SK-N-SH (cell line): Measurements from ENCODE around the gene SLC2A5. TPM values are rescaled to one million over a fixed set of nuclear protein-coding genes. Genes with fewer than 3 reads are reported as not detected.

ENCODE experiments used
- CTCF ChIA-PET: fragments of 300-600, 350-600 bp; formaldehyde crosslinking; extraction: SDS; loops from one replicate; lab custom pipeline; 2021; lab: Yijun Ruan, JAX
- POLR2A ChIA-PET: fragments of 350-600 bp; sonication (Branson Sonifier 250); formaldehyde crosslinking; extraction: SDS; loops from one replicate; lab custom pipeline; 2020; ENCODE audit warnings: antibody characterized with exemption, inconsistent platforms; lab: Yijun Ruan, JAX
- DNase-seq: peaks from one replicate; pipeline ENCODE4 v3.0.0; 2012
- H2AFZ ChIP-seq: fragments of 200-600 bp; sonication (generic); 2 replicates; pipeline ENCODE4 v1.8.1; 2016; ENCODE audit warnings: antibody characterized with exemption, mild to moderate bottlenecking, low read depth
- H3F3A ChIP-seq: fragments of 200-600 bp; sonication (generic); replicated peaks from 2 replicates; pipeline ENCODE3; 2016; ENCODE audit warnings: antibody characterized with exemption, mild to moderate bottlenecking; ENCODE audit not compliant: insufficient read depth
- H3K27ac ChIP-seq, 2 experiments: fragments of 200-500 bp in 1 of 2; fragments of 200-600 bp in 1 of 2; sonication (Bioruptor generic) in 1 of 2; sonication (generic), shearing (Covaris generic) in 1 of 2; 2 replicates each; pipeline versions ENCODE4 v1.5.1 to v1.6.1; 2014 to 2016; ENCODE audit warnings: low read depth in 2 of 2, inconsistent platforms in 1 of 2, low read length in 1 of 2, mild to moderate bottlenecking in 1 of 2, mixed read lengths in 1 of 2
- H3K27me3 ChIP-seq: fragments of 200-600 bp; sonication (generic), shearing (Covaris generic); 2 replicates; pipeline ENCODE4 v1.6.1; 2016; ENCODE audit warnings: mixed run types; ENCODE audit not compliant: insufficient read depth
- H3K36me3 ChIP-seq, 2 experiments: fragments of 200-500 bp in 1 of 2; fragments of 200-600 bp in 1 of 2; sonication (Bioruptor generic) in 1 of 2; sonication (generic) in 1 of 2; replicated peaks in 1 of 2; 2 replicates each; pipeline versions ENCODE3 to v1.5.1; 2014 to 2016; ENCODE audit warnings: low read length in 1 of 2, mild to moderate bottlenecking in 1 of 2; ENCODE audit not compliant: insufficient read depth in 2 of 2, control insufficient read depth in 1 of 2
- H3K4me1 ChIP-seq, 2 experiments: fragments of 200-500 bp in 1 of 2; fragments of 200-600 bp in 1 of 2; sonication (Bioruptor generic) in 1 of 2; sonication (generic), shearing (Covaris generic) in 1 of 2; 2 replicates each; pipeline versions ENCODE4 v1.5.1 to v1.6.1; 2014 to 2016; ENCODE audit warnings: low read depth in 1 of 2, low read length in 1 of 2, mixed run types in 1 of 2; ENCODE audit not compliant: insufficient read depth in 2 of 2, control insufficient read depth in 1 of 2
- H3K4me2 ChIP-seq: fragments of 200-600 bp; sonication (generic), shearing (Covaris generic); 2 replicates; pipeline ENCODE4 v1.6.1; 2017; ENCODE audit warnings: mixed run types
- H3K4me3 ChIP-seq, 2 experiments: fragments of 200-500 bp in 1 of 2; fragments of 200-600 bp in 1 of 2; sonication (Bioruptor generic) in 1 of 2; sonication (generic), shearing (Covaris generic) in 1 of 2; 2 replicates each; pipeline versions ENCODE4 v1.5.1 to v1.8.1; 2014 to 2016; ENCODE audit warnings: low read depth in 2 of 2, inconsistent platforms in 1 of 2, low read length in 1 of 2, mild to moderate bottlenecking in 1 of 2, mixed read lengths in 1 of 2, moderate library complexity in 1 of 2
- H3K79me2 ChIP-seq: fragments of 200-600 bp; sonication (generic); 2 replicates; pipeline ENCODE4 v1.8.1; 2017; ENCODE audit warnings: mild to moderate bottlenecking; ENCODE audit not compliant: insufficient read depth
- H3K9ac ChIP-seq: fragments of 200-600 bp; sonication (generic); 2 replicates; pipeline ENCODE4 v1.6.1; 2017; ENCODE audit warnings: mixed run types
- H3K9me2 ChIP-seq: fragments of 200-600 bp; sonication (generic); 2 replicates; pipeline ENCODE4 v1.6.1; 2017; ENCODE audit warnings: mixed run types
- H3K9me3 ChIP-seq: fragments of 200-600 bp; sonication (generic); 2 replicates; pipeline ENCODE4 v1.6.1; 2017; ENCODE audit warnings: mixed run types, mild to moderate bottlenecking, moderate library complexity
- H4K20me1 ChIP-seq: fragments of 200-600 bp; sonication (generic); 2 replicates; pipeline ENCODE4 v1.6.1; 2017; ENCODE audit warnings: mild to moderate bottlenecking, mixed run types; ENCODE audit not compliant: insufficient read depth
- GABPA ChIP-seq: IDR thresholded peaks from 2 replicates; pipeline ENCODE4 v1.4.0; 2012; ENCODE audit warnings: low read depth, mild to moderate bottlenecking
- GATA2 ChIP-seq: sonication (generic); formaldehyde crosslinking; IDR thresholded peaks from 2 replicates; pipeline ENCODE4 v1.5.0; 2020; ENCODE audit warnings: mild to moderate bottlenecking, missing genetic modification reagents
- NFIC ChIP-seq: IDR thresholded peaks from 2 replicates; pipeline ENCODE4 v1.4.0; 2012; ENCODE audit warnings: borderline replicate concordance
- SMC3 ChIP-seq: IDR thresholded peaks from 2 replicates; pipeline ENCODE4 v1.6.1; 2012; ENCODE audit warnings: low read depth, low read length, improper control_type of control experiment
- TEAD4 ChIP-seq: IDR thresholded peaks from 2 replicates; pipeline ENCODE4 v1.4.0; 2012; ENCODE audit warnings: mild to moderate bottlenecking, borderline replicate concordance; ENCODE audit not compliant: insufficient read depth
- WGBS: methylation state at CpG from one replicate; pipeline ENCODE4 v1.1.6; 2017; ENCODE audit warnings: low lambda C conversion rate; 5-methylcytosine and 5-hydroxymethylcytosine counted together
- polyA plus RNA-seq, 3 experiments: library from polyadenylated mRNA; depleted of rRNA; stranded (reverse); fragments of >200 nt; gene quantifications; 2 replicates each; pipeline ENCODE4 v1.2.3, GENCODE V29; 2012
- TF ChIP-seq, protein P1 (sequence below): fragments of 200-600 bp; sonication (generic); IDR thresholded peaks from 2 replicates; pipeline ENCODE4 v1.6.1; 2017; ENCODE audit warnings: antibody characterized with exemption, mild to moderate bottlenecking, moderate library complexity
- TF ChIP-seq, protein P2 (sequence below): fragments of 150-350 bp; IDR thresholded peaks from 2 replicates; pipeline ENCODE4 v1.6.1; 2017; ENCODE audit warnings: antibody characterized with exemption, low read length, low read depth, borderline replicate concordance
- TF ChIP-seq, protein P3 (sequence below): IDR thresholded peaks from 2 replicates; pipeline ENCODE4 v1.6.1; 2012; ENCODE audit warnings: mild to moderate bottlenecking, low read depth, low read length, moderate library complexity
- TF ChIP-seq, protein P4 (sequence below): fragments of 150-350 bp; IDR thresholded peaks from 2 replicates; pipeline ENCODE4 v1.6.1; 2016; ENCODE audit warnings: mild to moderate bottlenecking, low read depth, low read length

The SLC2A5 gene
- polyA plus RNA-seq, 1 of the 3 experiments (the other 2 are of a cell fraction), result 0.02 TPM

DNA sequence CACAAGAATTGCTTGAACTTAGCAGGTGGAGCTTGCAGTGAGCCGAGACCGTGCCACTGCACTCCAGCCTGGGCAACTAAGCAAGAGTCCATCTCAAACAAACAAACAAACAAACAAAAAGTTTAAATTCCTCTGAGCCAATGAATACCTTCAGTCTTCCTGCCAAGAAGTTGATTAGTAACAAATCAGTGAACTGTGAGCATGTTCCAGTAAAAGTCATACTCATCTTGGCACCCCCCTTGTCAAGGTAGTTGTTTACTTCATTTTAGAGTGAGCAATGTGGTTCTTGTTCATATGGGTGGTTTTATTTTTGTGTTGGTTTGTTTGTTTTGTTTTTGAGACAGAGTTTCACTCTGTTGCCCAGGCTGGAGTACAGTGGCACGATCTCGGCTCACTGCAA is 25.2 kb downstream of the SLC2A5 start:
- Histone ChIP-seq H3K4me1 (no peaks in the 10 kb centered on the region), H3F3A (no peaks in the 10 kb centered on the region), H3K4me3 (no peak overlapping the region), H3K36me3 (no peaks in the 10 kb centered on the region), H3K27me3 (no peaks in the 10 kb centered on the region), H3K9me2 (no peaks in the 10 kb centered on the region), H3K4me2 (no peak overlapping the region), H3K79me2 (no peaks in the 10 kb centered on the region), H3K9ac (no peak overlapping the region), H3K9me3 (no peaks in the 10 kb centered on the region), H2AFZ (no peak overlapping the region), H4K20me1 (no peaks in the 10 kb centered on the region), H3K27ac (no peak overlapping the region)
- CTCF ChIA-PET, result interaction anchor here (1.3 kb wide), 1 partner anchor 126 kb away, joined by 3 read pairs; no protein-coding TSS in a partner anchor
- POLR2A ChIA-PET, result no interaction called here
- WGBS, result 85% methylated on average over 4 of the region's 4 CpGs
- TF ChIP-seq, protein P1, sequence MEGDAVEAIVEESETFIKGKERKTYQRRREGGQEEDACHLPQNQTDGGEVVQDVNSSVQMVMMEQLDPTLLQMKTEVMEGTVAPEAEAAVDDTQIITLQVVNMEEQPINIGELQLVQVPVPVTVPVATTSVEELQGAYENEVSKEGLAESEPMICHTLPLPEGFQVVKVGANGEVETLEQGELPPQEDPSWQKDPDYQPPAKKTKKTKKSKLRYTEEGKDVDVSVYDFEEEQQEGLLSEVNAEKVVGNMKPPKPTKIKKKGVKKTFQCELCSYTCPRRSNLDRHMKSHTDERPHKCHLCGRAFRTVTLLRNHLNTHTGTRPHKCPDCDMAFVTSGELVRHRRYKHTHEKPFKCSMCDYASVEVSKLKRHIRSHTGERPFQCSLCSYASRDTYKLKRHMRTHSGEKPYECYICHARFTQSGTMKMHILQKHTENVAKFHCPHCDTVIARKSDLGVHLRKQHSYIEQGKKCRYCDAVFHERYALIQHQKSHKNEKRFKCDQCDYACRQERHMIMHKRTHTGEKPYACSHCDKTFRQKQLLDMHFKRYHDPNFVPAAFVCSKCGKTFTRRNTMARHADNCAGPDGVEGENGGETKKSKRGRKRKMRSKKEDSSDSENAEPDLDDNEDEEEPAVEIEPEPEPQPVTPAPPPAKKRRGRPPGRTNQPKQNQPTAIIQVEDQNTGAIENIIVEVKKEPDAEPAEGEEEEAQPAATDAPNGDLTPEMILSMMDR, result no peak
- TF ChIP-seq, protein P2, sequence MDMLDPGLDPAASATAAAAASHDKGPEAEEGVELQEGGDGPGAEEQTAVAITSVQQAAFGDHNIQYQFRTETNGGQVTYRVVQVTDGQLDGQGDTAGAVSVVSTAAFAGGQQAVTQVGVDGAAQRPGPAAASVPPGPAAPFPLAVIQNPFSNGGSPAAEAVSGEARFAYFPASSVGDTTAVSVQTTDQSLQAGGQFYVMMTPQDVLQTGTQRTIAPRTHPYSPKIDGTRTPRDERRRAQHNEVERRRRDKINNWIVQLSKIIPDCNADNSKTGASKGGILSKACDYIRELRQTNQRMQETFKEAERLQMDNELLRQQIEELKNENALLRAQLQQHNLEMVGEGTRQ, result no peak
- TF ChIP-seq GABPA (no peak), TEAD4 (no peak), SMC3 (no peak)
- DNase-seq, result no peak

DNA sequence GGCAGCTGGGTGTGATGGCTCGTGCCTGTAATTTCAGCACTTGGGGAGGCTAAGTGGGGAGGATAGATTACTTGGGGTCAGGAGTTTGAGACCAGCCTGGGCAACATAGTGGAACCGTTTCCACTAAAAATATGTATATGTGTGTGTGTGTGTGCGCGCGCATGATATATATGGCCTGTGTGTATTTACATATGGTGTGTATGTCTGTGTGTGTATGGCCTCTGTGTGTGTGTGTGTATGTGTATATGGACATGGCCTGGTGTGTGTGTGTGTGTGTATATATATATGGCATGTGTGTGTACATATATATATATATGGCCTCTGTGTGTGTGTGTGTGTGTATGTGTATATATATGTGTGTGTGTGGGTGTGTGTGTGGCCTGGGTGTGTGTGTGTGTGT is 27.2 kb downstream of the SLC2A5 start:
- DNase-seq, result no peak
- Histone ChIP-seq H3K4me1 (no peaks in the 10 kb centered on the region), H4K20me1 (no peaks in the 10 kb centered on the region), H3K79me2 (no peaks in the 10 kb centered on the region), H3K27ac (no peak overlapping the region), H3K9me2 (no peaks in the 10 kb centered on the region), H3K9me3 (no peaks in the 10 kb centered on the region), H3F3A (no peaks in the 10 kb centered on the region), H2AFZ (no peak overlapping the region), H3K36me3 (no peaks in the 10 kb centered on the region), H3K4me3 (no peak overlapping the region), H3K9ac (no peak overlapping the region), H3K27me3 (no peaks in the 10 kb centered on the region), H3K4me2 (no peak overlapping the region)
- CTCF ChIA-PET, result interaction anchor here (1.5 kb wide), 1 partner anchor 37 kb away, joined by 7 read pairs; no protein-coding TSS in a partner anchor
- TF ChIP-seq NFIC, result no peak
- TF ChIP-seq, protein P1, result no peak
- no peak for TF ChIP-seq GATA2 (CRISPR knock-in tag)
- TF ChIP-seq, protein P3, sequence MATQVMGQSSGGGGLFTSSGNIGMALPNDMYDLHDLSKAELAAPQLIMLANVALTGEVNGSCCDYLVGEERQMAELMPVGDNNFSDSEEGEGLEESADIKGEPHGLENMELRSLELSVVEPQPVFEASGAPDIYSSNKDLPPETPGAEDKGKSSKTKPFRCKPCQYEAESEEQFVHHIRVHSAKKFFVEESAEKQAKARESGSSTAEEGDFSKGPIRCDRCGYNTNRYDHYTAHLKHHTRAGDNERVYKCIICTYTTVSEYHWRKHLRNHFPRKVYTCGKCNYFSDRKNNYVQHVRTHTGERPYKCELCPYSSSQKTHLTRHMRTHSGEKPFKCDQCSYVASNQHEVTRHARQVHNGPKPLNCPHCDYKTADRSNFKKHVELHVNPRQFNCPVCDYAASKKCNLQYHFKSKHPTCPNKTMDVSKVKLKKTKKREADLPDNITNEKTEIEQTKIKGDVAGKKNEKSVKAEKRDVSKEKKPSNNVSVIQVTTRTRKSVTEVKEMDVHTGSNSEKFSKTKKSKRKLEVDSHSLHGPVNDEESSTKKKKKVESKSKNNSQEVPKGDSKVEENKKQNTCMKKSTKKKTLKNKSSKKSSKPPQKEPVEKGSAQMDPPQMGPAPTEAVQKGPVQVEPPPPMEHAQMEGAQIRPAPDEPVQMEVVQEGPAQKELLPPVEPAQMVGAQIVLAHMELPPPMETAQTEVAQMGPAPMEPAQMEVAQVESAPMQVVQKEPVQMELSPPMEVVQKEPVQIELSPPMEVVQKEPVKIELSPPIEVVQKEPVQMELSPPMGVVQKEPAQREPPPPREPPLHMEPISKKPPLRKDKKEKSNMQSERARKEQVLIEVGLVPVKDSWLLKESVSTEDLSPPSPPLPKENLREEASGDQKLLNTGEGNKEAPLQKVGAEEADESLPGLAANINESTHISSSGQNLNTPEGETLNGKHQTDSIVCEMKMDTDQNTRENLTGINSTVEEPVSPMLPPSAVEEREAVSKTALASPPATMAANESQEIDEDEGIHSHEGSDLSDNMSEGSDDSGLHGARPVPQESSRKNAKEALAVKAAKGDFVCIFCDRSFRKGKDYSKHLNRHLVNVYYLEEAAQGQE, result no peak
- TF ChIP-seq, protein P4, sequence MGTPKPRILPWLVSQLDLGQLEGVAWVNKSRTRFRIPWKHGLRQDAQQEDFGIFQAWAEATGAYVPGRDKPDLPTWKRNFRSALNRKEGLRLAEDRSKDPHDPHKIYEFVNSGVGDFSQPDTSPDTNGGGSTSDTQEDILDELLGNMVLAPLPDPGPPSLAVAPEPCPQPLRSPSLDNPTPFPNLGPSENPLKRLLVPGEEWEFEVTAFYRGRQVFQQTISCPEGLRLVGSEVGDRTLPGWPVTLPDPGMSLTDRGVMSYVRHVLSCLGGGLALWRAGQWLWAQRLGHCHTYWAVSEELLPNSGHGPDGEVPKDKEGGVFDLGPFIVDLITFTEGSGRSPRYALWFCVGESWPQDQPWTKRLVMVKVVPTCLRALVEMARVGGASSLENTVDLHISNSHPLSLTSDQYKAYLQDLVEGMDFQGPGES, result no peak
- POLR2A ChIA-PET, result no interaction called here
- 80% methylated on average over 5 of the region's 5 CpGs for WGBS
